ENCODE measurements around the gene ATXN7.
A peak's percentile ranks its signal among the peaks of the same experiment; 100 is the strongest.

Gene ATXN7

DNA sequence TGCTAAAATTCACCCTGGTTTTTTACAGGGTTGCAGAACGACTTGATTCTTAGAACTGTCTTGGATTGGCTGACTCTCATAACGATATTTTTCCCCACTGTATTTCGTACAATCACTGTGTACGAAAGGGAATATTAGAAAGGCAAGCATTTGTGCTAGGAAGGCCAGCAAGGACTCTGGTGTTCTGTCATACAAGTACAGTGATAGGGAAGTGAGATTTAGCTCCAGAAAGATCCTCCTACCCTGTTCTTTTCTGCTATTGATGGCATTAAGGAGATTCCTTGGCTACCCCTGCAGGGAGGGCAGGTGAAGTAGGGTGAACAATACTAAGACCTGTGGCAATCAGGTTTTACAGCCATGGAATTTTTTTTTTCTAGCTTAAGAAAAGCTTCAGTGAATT is 102.3 kb downstream of the ATXN7 start:
- no peak for DNase-seq (ENCODE audit: low spot score)

DNA sequence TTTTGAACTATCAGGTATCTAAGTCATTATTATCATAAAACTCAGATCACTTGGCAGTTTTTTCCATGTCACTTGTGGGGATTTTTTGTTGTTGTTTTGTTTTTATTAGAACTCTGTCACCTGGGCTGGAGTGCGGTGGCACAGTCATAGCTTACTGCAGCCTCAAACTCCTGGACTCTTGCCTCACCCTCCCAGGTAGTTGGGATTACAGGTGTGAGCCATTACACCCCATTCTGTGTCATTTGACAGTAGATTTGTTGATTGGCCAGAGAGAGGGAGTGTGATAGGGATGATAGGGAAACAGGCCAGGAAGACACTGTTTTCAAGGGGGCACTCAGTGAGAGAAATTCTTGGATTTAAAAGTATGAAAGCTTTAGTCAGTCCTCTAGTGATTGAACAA is 103.2 kb downstream of the ATXN7 start:
- no peak for DNase-seq (ENCODE audit: low spot score)

DNA sequence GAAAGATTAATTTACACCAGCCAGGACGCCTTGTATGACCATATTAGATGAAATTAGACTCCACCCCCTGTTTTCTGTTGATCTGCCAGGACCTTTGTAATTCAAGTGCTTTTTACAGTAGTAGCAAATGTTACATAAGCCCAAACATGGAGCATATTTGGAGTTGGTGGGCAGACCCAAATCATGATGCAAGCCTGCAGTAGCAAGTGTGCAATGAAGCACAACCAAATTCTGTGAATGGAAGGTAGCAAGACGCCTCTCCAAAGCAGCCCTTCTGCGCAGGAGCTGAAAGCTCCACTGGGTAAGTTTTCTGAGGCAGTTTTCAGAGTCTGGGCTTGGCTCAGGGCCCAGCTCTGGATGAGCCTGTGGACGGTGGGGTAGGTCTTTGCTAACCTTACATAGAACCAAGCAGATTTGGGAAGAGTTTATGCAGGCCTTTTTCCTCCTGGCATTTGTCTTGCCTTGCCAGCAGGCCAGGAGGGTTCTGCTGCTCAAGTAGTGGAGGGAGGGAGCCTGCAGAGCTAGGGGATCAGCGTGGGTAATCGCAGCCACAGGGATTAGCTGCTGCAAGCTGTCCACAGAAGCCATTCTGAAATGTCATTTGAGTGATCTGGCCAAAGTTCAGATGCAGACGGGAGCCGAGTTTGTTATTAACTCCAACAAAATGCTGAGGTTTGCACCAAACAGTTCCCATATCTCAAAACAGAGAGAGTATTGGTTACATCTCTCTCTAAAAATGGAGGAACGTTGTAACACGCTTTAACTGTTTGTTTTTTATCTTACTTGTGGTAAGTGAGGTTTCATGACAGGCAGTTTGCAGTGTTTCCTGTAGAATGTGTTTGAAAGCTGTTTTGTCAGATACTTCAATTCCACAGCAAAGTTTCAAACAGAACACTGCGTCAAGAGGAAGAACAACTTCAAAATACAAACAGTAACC is 104.3 kb downstream of the ATXN7 start:
- peak; percentile 75 for DNase-seq (ENCODE audit: low spot score)

- peak; percentile 41 for DNase-seq (ENCODE audit: low spot score)
These were observed 105.1 kb downstream of the ATXN7 start for GRCh38 chr3:63968612-63969350.

GRCh38 chr3:63969876-63970275 is 106.2 kb downstream of the ATXN7 start:
- peak; percentile 31 for DNase-seq (ENCODE audit: low spot score)

GRCh38 chr3:63970631-63971475 is 107.2 kb downstream of the ATXN7 start:
- DNase-seq (ENCODE audit: low spot score) = peak; percentile 24

GRCh38 chr3:63972196-63972595 is 108.5 kb downstream of the ATXN7 start:
- no peak for DNase-seq (ENCODE audit: low spot score)

GRCh38 chr3:63972987-63973386 is 109.3 kb downstream of the ATXN7 start:
- no peak for DNase-seq (ENCODE audit: low spot score)

DNA sequence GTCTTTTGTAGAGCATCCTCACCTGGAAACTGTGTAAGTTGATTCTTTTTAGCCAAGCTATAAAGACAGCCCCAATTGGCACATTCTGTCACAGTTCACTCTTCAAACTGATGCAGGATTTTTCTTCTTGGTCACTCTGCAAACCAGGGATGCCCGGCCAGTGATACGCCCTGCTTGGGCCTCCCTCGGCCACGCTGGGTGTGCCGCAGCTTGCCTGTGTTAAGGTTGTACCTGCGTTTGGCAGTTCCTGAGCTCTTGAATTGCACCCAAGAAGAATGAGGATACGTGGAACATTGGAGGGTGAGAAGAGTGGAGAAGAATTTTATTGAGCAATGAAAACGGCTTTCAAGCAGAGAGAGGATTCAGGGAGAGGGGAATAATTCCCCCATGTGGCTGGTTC is 109.7 kb downstream of the ATXN7 start:
- no peak for DNase-seq (ENCODE audit: low spot score)

DNA sequence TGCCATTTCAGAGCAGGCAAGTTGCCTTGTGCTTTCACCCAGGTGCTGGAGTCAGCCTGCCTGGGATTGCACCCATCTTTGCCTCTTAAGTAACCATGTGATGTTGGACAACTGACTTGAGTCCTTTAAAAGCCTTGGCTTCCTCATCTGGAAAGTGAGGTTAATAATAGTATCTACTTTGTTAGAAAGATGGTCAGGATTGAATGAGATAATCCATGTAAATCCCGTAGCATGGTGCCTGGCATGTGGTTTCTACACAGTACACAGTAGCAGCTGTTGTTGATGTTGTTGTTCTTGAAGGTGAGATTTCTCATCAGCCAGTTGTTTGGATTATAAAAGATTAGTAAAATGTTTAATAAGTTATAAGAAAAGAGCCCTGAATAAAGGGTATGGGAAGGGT is 110.8 kb downstream of the ATXN7 start:
- no peak for DNase-seq (ENCODE audit: low spot score)

DNA sequence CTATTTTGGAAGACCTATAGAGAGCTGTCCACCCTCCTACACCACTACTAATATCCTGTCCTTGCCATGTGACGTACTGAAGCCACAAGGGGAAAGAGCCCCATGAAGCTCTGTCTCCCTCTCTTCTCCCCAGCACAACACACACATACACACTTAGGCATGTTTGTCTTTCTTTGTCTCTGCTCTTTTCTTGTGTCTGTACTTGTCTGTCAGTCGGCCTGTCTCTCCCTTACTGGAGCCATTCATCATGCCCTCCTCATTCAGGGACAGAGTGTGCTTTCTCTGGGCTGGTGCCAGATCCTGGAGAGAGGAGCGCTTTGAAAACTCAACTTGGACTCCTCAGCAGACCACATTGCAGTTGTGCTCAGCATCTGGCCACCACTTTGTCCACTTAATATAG is 112.1 kb downstream of the ATXN7 start:
- DNase-seq (ENCODE audit: low spot score) = no peak

DNA sequence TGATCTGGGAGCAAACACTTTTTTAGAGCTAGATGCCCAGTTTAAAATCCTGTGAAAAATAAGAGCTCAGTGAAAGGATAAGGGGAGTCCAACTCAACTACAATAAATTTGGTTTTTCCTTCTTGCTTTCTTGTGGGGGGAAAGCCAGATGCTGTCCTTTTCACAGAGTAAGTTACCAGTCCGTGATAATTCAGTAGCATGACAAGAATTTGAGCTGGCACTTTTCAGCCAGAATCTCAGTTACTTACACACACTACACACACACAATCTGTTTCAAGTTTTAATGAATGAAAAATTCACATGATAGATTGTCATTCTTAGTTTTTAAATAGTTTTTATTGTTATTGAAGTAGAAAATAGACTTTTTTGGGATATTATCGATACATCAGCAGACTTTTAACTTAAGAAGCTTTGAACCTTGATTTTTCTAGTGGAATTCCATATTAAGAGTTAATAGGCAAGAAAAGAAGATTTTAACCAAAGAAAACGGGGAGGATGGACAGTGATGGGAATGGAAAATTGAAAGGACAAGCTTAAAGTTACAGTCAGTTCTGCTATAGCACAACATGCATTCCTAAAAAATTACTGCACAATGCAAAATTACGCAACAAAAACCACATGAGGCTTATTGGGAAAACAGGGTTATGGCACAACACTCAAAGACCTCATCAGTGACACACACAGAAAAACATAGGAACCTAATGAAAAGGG is 112.6 kb downstream of the ATXN7 start:
- no peak for DNase-seq (ENCODE audit: low spot score)

GRCh38 chr3:63976872-63977200 is 113.2 kb downstream of the ATXN7 start:
- peak; percentile 50 for DNase-seq (ENCODE audit: low spot score)

DNA sequence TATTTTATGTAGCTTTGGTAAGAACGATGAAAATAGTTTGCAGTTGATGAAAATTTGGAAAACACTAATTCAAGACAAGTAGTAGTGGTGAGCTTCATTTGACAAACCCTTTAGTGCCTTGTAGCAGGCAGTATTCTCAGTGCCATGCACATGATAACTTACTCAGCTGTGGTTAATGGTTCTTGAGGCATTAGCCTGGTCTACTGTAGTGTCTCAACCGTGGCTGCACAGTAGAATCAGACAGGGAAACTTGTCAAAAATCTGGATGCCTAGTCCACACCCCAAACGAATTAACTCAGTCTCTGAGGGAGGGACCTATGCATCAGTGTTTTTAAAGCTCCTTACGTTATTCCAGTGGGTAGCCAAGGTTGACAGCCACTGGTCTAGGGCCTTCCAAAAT is 114.2 kb downstream of the ATXN7 start:
- DNase-seq (ENCODE audit: low spot score) = no peak

GRCh38 chr3:63979093-63979885 is 115.6 kb downstream of the ATXN7 start:
- DNase-seq (ENCODE audit: low spot score) = no peak

GRCh38 chr3:63980019-63980418 is 116.4 kb downstream of the ATXN7 start:
- DNase-seq (ENCODE audit: low spot score) = no peak

DNA sequence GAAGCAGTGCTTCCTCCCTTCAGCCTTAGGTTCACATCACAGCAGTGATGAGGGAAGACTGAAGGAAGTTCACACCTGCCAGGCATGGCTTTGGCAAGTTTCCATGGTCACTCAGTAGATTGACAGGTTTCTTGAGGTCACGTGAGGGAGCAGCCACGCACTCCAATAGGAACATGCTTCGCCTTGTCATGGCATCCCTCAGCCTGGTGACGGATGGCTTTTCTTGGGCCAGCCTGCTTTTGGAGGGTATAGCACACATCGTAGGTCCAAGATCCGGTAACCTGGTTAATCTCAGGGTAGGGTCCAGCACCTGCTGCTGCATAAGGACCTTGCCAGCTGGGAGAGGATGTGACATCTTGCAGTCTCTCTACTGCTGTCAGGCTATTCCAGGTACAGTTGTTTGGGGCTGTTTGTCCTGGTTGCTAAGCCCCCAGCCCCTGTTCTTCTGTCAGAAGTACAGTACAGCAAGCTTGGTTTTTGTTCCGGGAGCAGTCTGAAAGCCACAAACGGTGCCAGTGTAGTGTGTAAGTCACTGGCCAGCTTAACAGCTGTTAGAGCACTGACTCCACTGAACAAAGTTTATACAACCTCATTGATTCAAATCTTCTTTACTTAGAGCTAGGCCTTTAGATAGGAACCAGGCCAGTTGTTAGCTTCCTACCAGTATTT is 117.3 kb downstream of the ATXN7 start:
- DNase-seq (ENCODE audit: low spot score) = no peak

DNA sequence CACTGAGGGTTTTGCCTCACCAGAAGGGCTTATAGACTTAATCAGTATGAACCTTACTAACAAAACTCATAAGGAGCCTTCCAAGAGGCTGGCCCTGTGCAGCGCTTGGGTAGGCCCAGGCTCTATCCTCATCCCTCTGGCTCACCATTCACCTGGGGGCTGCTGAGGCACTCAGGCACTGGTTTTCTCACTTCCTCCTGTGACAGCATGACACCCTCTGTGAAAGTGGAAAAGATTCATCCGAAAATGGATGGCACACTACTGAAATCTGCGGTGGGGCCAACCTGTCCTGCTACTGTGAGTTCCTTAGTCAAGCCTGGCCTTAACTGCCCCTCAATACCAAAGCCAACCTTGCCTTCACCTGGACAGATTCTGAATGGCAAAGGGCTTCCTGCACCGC is 118.3 kb downstream of the ATXN7 start:
- DNase-seq (ENCODE audit: low spot score) = no peak

DNA sequence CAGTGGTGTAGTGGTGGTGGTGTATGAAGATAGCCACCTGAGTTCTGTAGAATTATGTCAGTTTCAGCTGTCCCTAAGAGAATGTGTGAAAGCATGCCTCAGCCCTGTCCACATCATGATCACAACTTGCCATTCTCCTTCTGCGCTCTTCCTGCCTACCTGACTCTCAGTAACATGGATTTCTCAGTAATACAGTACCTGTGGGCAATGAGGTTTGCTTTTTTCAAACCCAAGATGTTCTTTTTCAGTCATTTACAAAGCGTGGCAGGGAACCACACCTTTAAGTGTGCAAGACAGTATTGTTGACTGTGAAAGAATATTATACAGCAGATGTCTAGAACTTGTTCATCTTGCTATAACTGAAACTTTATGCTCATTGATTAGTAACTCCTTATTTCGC is 120.7 kb downstream of the ATXN7 start:
- no peak for DNase-seq (ENCODE audit: low spot score)

DNA sequence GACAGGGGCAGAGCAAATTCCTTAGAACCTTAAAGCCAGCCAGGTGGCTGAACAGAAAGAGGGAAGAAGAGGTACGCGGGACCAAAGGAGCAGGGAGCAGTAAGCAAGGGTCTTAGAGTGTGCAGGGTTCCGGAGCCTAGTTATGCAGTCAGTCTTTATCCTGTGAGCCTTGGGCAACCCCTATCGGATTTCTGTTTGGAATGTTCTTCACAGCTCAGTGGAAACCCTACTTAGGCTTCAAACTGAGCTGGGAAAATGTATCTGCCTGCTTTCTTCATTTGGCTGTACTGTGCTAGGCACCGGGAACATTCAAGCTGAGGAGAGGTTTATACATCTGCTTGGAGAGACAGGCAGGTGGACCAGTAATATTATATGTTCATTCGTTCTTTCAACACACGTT is 122.5 kb downstream of the ATXN7 start:
- DNase-seq (ENCODE audit: low spot score) = no peak

GRCh38 chr3:63986831-63987230 is 123.2 kb downstream of the ATXN7 start:
- no peak for DNase-seq (ENCODE audit: low spot score)
